Cardiac muscle cell (in vitro differentiated cells and primary cell): ENCODE measurements around the gene ODC1. TPM values are rescaled to one million over a fixed set of nuclear protein-coding genes. Genes with fewer than 3 reads are reported as not detected.

Experiments used
- DNase-seq, 2 donors: peaks; one replicate each; pipeline versions ENCODE4 v3.0.0 to v3.0.0-alpha.2; 2010 to 2017; ENCODE audit warnings: low read depth in 1 of 2, low spot score in 1 of 2
- H3K27ac ChIP-seq: fragments of 200-600 bp; sonication (generic); 2 replicates; pipeline ENCODE4 v1.5.1; 2016
- H3K27me3 ChIP-seq: fragments of 200-600 bp; sonication (generic); 2 replicates; pipeline ENCODE4 v1.6.0; 2016; ENCODE audit warnings: control low read depth
- H3K36me3 ChIP-seq: fragments of 200-600 bp; sonication (generic); 2 replicates; pipeline ENCODE4 v1.5.1; 2016; ENCODE audit warnings: control low read depth
- H3K4me1 ChIP-seq: fragments of 200-600 bp; sonication (generic); 2 replicates; pipeline ENCODE4 v1.8.1; 2017; ENCODE audit warnings: low read depth, mild to moderate bottlenecking, mixed run types
- H3K4me3 ChIP-seq: fragments of 200-600 bp; sonication (generic); 2 replicates; pipeline ENCODE4 v1.5.1; 2016; ENCODE audit warnings: mild to moderate bottlenecking
- H3K9me3 ChIP-seq: fragments of 200-600 bp; sonication (generic); 2 replicates; pipeline ENCODE4 v1.5.1; 2017; ENCODE audit warnings: low read depth, mild to moderate bottlenecking, control low read depth
- CTCF ChIP-seq: IDR thresholded peaks from 2 replicates; pipeline ENCODE4 v1.5.1; 2012; ENCODE audit warnings: low read depth, mild to moderate bottlenecking, low read length
- polyA plus RNA-seq: library from polyadenylated mRNA; unstranded; fragments of >200 nt; fragmentation: Nextera tagmentation; extraction: Ambion mirVana; gene quantifications from 2 replicates; pipeline ENCODE4 v1.2.1, GENCODE V29; 2016
- total RNA-seq: library from RNA; depleted of rRNA; stranded (reverse); fragments of >200 nt; gene quantifications from 2 replicates; pipeline ENCODE4 v1.2.3, GENCODE V29; 2016

The ODC1 gene
- total and polyA plus RNA-seq, 2 experiments from 2014 or later = 117 to 129 TPM

GRCh38 chr2:10414591-10414990 is 33.5 kb downstream of the ODC1 start:
- Histone ChIP-seq H3K9me3 (no peaks in the 10 kb centered on the region), H3K27me3 (no peaks in the 10 kb centered on the region), H3K27ac (no peak overlapping the region), H3K36me3 (no peaks in the 10 kb centered on the region), H3K4me1 (no peaks in the 10 kb centered on the region), H3K4me3 (no peak overlapping the region)
- DNase-seq = no peak
- no peak for TF ChIP-seq CTCF

GRCh38 chr2:10413991-10414451 is 34.1 kb downstream of the ODC1 start:
- Histone ChIP-seq H3K27ac (no peak overlapping the region), H3K36me3 (no peaks in the 10 kb centered on the region), H3K9me3 (no peaks in the 10 kb centered on the region), H3K27me3 (no peaks in the 10 kb centered on the region), H3K4me3 (no peak overlapping the region), H3K4me1 (no peaks in the 10 kb centered on the region)
- DNase-seq = no peak
- TF ChIP-seq CTCF = no peak

- H3K36me3 ChIP-seq = no peaks in the 10 kb centered on the region
- H3K4me3 ChIP-seq = no peak overlapping the region
- TF ChIP-seq CTCF = no peak
- no peak overlapping the region for H3K27ac ChIP-seq
- H3K27me3 ChIP-seq = no peaks in the 10 kb centered on the region
- no peaks in the 10 kb centered on the region for H3K9me3 ChIP-seq
- H3K4me1 ChIP-seq = peaks cover 2% of the 10 kb centered on the region
- no peak for DNase-seq
Measured at GRCh38 chr2:10413503-10413902, 34.6 kb downstream of the ODC1 start.

- peak; percentile 48 to 54 for DNase-seq
- TF ChIP-seq CTCF = no peak
- no peaks in the 10 kb centered on the region for H3K27me3 ChIP-seq
- H3K9me3 ChIP-seq = no peaks in the 10 kb centered on the region
- H3K4me1 ChIP-seq = peaks cover 2% of the 10 kb centered on the region
- H3K36me3 ChIP-seq = no peaks in the 10 kb centered on the region
- H3K4me3 ChIP-seq = no peak overlapping the region
- H3K27ac ChIP-seq = no peak overlapping the region
Measured at GRCh38 chr2:10412380-10412779, 35.7 kb downstream of the ODC1 start.

DNA sequence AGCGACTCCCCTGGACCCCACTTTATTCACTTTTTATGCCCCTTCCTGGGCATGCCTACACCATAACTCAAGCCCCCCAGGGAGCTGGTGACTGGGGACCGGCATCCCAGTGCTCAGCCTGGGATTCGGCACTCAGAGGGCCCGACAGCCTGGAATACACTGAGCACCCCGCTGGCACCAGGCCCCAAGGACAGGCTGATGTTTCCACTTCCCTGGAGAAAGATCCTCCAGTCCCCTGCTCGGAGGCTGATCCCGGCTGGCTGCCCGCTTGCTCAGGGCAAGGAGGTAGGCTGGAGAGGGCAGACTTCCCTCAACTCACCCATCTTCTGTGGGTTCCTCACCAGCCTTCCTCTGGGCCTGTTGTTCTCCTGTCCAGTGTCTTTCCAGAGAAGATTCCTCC is 36.6 kb downstream of the ODC1 start:
- no peaks in the 10 kb centered on the region for H3K27me3 ChIP-seq
- no peak for DNase-seq
- H3K27ac ChIP-seq = no peak overlapping the region
- H3K4me3 ChIP-seq = no peak overlapping the region
- no peaks in the 10 kb centered on the region for H3K36me3 ChIP-seq
- peaks cover 2% of the 10 kb centered on the region for H3K4me1 ChIP-seq
- TF ChIP-seq CTCF = no peak
- H3K9me3 ChIP-seq = no peaks in the 10 kb centered on the region
